Central memory CD4-positive, alpha-beta T cell (primary cell): ENCODE measurements around the gene DNM1.
"Not testable (repeated sequence)": the region's sequence is repeated elsewhere in the genome, so short reads cannot be mapped to it uniquely, and the experiment has no call there.

Experiments
- DNase-seq: peaks from one replicate; pipeline ENCODE4 v3.0.0; 2022

Gene DNM1

GRCh38 chr9:128178806-128179431, 24.3 kb upstream of the DNM1 start:
- DNase-seq, result no peak

- DNase-seq, result no peak
These were observed 23.2 kb upstream of the DNM1 start for GRCh38 chr9:128180001-128180400.

- DNase-seq, result no peak
These were observed 22.7 kb upstream of the DNM1 start for GRCh38 chr9:128180447-128180846.

DNA sequence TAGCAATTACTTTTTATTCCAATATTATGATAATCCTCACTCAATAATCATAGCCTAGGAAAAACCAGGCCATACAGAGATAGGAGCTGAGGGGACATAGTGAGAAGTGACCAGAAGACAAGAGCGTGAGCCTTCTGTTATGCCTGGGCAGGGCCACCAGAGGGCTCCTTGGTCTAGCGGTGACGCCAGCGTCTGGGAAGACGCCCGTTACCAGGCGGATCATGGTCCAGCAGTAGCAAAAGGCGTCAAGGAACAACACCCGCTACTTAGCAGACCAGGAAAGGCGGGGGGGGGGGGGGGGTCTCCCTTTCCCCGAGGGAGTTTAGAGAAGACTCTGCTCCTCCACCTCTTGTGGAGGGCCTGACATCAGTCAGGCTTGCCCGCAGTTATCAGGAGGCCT, 21.7 kb upstream of the DNM1 start:
- not testable (repeated sequence) for DNase-seq

DNA sequence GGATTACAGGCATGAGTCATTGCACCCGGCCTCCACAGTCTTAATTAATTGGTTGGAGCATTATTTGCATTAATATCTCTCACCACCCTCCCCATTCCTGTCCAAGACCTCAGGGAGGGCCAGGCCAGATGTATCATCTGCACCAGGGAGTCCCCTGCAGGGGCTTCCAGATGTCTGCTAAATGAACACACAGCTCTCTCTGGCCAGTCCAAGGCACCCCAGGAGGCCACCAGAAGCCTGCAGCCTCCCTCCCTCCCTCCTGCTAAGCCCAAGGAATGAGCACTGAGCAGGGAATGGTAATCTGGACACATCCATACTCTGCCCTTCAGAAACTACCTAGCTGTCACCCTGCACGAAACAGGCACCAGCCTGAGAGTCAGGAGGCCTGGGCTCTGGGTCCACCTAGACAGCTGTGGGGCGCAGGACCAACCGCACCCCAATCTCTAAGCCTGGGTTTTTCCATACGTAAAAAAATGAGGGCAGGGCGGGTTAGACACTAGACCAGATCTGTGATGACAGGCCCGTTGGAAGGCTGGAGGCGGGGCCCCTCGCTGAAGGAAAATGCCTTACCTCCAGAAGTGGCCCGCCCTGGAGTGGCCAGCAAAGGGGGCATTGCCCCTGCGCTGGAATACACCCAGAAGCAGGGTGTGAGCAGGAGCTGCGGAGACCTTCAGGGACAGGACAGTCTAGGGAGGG, 20.1 kb upstream of the DNM1 start:
- DNase-seq, result no peak

DNA sequence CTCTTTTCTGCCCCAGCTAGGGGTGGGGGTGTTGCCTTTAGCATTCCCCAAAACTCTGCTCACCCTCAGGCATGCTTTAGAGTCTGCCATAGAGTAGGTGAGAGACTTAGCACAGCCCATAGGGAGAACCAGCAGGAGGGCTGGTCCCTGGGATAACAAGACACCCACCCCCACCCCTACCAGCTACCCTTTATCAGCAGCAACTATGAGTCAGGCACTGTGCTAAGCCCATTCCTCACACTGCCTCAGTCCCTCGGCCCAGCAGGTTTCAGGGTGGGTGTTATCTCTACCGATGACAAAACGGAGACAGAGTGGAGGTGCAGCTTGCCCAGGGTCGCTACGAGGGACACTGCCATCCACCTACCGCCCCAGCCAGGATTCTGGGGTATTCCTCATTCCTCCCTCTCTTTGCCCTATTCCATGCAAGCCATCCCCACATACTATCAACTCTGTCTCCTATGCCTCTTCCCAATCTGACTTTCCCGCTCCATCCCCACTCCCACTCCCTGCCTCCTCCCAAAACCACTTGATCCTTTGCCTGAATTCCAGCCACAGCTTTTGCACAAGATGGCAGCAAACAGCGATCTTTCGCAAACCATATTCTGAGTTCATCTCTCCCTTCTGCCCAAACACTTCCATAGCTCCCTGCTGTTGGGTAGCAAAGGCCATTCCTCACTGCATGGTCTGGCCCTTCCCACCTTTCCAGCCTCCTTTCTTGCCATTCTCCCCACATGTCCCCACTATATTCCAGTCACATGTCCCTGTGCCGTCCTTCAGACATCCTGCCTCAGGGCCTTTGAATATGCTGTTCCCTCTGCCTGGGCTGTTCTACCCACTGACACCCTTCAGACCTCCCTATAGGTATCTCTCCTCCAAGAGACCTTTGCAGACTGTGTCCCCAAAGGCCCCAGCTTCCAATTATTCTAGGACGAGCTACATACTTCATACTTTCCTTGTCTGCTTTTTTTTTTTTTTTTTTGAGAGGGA, 16.9 kb upstream of the DNM1 start:
- DNase-seq, result no peak

DNA sequence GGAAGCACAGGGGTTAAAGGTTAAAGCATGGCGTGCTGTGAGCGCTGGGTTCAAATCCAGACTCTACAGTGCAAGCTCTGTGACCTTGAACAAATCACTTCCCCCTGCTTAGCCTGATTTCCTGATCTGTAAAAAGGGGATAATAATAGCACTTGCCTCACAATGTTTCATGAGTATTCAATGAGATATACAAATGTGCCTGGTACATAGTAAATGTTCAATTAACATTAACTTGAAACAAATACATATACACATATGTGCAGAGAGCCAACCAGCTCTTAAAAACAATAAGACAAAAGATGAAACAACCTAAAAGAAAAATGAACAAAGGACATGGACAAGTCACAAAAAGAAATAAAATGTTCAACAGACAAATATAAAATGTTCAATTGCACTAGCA, 15.8 kb upstream of the DNM1 start:
- no peak for DNase-seq

DNA sequence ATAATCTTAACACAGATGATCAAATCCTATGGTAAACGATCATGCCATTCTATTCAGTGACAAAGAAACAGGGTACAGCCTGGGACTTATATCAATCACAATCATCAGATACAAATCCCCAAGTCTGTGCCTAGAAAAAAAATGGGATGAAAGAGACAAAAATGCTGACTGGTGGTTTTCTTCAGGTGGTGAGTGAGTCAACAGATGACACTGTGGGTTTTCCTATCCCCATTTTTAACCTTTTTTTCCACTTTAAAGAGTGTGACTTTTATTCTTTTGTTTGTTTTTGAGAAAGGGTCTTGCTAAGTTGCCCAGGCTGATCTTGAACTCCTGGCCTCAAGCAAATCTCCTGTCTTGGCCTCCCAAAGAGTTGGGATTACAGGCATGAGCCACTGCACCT, 15.0 kb upstream of the DNM1 start:
- DNase-seq, result no peak

GRCh38 chr9:128190013-128190412, 13.2 kb upstream of the DNM1 start:
- no peak for DNase-seq

DNA sequence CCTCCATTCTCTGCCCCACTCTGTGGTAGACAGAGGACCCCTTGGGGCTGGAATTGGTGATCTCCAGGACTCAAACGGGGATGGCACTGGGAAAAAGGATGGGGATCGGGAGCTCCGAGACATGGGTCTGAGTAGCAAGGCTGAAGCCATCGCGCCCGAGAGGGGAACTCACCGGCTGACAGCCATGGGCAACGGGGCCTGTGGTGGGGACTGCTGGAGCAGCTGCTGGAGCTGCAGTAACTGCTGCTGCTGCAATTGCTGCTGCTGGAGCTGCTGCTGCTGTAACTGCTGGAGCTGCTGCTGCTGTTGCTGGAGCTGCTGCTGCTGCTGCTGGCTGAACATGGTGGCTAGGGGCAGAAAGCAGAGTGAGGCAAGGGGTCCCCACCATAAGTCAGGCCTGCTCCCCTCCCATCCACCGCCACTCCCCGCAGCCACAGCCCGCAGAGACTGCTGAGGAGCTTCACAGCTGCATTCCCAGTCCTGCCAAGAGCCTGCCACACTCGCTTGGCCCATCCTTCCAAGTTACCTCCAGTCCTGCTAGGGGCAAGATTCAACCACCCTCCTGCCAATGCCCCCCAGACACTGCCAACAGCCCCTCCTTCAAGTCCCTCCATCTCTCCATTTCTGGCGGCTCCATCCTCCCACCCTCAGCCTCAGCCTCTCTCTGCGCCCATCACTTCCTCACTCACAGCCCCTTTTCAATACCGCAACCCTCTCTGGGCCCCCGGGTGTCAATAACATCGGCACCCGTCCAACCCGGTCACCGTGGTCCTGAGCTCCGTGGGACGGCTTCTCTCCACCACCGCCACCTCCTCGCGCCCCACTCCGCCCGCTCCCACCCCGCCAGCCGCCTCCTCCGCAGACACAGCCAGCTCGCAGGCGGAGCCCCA, 12.4 kb upstream of the DNM1 start:
- no peak for DNase-seq

DNA sequence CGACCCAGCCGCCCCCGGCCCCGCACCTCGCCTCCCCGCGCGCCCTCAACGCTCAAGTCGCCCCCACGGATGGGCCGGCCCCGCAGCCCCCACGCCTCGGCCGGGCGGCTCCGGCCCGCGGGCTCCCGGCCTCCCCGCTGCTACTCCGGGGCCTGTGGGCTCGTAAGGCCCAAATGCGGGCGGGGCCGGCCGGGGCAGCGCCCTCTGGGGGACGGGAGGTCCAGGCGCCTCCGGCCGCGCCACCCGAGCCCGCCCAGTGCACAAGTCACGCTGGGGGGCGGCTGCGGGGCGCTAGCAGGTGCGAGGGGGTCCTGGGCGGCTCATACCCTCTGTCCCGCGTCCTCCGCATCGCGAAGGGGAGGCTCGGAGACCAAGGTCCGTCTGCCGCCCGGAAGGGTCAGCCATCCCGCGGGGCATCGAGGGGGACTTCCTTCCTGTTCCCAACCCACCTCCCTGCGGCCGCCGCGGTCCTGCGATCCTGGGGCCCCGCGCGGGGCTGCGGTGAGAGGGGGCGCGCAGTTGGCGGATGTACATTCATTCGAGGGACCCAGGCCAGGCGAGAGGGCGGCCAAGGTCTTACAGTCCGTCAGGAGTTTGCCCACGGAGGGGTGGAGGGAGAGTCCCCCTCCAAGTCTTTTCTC, 11.7 kb upstream of the DNM1 start, which contains the start of gene CIZ1:
Gene CIZ1 (minus strand): TSS at position 167 of the 641 bp plus-strand sequence. CDS start 715 bp downstream, outside the sequence.
- DNase-seq, result peak; percentile 63

- peak; percentile 47 for DNase-seq
These were observed 10.4 kb upstream of the DNM1 start for GRCh38 chr9:128192601-128193371.

DNA sequence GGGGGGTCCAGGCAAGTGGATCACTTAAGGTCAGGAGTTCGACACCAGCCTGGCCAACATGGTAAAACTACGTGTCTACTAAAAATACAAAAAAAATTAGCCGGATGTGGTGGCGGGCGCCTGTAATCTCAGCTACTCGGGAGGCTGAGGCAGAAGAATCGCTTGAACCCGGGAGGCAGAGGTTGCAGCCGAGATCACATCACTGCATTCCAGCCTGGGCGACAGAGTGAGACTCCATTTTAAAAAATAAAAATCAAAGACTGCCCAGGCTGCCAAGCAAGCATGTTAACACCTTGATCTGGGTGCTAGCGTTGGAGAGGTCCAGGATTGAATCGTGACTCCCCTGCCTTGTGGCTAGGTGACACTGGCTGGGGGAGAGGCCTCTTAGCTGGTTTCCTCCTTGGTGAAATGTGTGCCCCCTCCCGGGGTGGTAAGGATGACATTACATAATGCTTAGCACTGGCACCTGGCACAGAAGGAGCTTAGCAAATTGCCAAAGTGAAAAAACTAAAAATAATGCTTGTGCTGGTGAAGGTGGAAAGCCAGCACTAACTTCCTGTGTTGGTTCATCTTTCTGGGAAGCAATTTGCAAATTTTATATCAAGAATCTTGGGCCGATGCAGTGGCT, 9.6 kb upstream of the DNM1 start:
- DNase-seq, result no peak

DNA sequence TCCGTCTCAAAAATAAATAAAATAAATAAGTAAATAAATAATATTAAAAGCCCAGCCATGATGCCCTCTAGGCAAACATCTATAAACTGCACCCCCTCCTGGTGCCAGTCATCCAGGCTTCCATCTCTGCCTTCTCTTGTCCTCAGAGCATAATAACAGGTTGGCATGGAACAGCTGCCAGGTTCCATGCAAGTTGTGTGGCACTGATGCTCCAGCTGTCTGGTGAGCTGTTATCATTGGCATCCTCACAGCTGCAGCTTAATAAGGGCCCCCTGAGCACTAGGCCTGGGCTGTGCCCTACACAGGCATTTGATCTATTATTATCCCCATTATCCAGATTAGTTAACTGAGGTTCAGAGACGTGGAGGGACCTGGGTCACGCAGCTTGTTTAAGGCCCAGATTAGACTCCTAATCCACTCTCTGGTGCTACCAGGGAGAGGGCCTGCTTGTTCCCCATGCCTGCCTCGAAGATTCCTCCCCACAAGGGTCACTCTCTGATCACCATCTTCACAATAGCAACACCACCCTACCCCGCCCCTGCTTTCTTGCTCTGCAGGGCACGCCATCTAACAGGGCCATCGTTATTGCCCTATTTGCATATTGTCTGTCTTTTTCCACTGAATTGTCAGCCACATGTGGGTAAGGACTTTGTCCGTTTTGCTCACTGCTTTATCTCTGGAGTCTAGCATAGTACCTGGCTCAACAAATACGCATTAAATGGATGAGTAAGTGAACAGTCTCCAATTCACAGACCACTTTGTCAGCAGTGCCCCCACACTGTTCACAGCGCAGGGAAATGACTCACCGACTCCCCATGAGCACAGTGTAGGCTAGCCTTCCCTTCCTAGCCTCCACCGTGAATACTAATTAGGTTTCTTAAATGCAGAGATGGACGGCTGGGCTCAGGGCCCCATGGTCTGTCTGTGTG, 1.5 kb upstream of the DNM1 start:
- no peak for DNase-seq

- DNase-seq, result no peak
These were observed 543 bp upstream of the DNM1 start for GRCh38 chr9:128202648-128203023.

DNA sequence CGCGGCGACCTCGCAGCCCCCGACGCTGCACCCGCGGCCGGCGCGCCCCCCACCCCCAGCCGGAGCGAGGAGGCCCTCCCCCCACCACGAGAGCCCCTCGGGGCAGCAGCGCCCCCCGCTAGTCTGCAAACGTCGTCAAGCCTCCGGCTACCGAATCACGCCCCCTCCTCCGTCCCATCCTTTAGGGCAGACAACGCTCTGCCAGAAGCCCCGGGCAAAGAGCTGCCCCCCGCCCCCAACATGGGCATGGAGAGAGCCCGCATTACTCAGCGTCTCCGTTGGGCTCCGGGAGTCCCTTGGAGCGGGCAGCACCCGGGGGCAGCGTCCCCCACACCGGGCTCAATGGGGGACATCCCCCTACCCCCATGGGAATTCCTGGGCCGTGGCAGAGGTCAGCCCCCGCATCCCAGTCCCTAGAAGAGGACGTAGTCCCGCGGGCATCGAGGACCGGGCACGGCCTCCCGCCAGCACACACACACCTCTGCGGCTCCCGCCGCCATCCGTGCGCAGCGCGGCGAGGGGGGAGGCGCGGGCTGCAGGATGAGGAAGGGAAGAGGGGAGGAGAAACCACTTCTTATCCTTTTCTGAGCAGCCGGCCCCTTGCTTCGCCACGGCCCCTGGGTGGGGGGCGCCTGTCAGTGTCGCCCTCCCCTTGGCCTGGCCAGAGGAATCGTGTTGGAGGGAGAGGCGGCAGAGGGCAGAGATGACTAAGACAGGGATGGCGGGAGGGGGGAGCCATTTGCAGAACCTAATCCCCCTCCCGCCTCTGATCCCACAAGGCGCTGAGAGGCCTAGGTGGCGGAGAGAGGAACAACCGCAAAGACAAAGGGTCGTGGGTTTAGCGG, 750 bp downstream of the DNM1 start:
- DNase-seq, result no peak

DNA sequence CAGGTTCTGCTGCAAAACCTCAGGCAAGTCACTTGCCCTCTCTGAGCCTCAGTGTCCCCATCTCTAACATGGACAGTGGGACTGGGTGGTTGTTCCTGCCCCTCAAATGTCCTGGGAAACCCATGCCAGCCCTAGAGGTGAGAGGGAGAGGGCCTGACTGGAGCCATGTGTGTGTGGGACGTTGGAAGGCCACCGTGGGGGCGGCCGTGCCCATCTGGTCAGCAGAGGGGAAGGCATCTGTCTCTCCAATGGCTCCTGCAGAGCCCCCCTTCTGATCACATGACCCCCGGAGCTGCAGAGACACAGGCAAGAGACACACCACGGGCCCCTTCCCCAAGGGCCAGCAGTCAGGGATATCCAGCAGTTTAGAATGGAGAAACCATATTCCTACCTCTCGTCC, 1.7 kb downstream of the DNM1 start:
- no peak for DNase-seq

DNA sequence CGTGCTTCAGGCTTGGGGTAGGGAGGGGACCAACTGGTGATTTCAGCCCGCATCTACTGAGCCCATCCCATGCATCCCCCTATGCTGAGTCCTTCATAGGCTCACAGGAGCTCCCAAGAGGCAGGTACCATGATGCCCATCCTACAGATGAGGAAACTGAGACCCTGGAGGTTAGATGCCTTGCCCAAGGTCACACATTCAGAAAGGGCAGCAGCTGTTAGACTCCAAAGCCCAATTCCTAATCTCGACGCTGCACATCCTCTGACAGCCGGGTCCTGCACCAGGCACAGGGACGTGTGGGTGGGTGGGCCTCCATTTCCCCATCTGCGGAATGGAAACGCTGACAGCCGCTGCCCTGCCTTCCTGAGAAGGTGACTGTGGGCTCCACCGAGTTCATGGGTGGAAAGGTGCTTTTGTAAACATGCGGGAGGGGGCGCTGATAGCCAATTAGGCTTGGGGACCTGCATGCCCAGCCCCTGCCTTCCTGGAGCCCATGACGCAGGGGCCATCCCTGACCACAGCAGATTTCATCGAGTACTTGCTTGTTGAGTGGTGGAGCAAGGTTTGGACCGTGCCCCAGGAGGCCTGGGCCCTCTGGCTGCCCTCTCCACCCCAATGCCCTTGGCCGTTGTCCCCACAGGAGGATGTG, 2.2 kb downstream of the DNM1 start:
- DNase-seq, result no peak
